H1 (cell line): Measurements from ENCODE around the gene ARL10. TPM values are rescaled to one million over a fixed set of nuclear protein-coding genes. Genes with fewer than 3 reads are reported as not detected.
A peak's percentile ranks its signal among the peaks of the same experiment; 100 is the strongest.

Source experiments
- ASH2L ChIP-seq: fragments of 200-600, 300-600 bp; sonication (generic); IDR thresholded peaks from one replicate; pipeline ENCODE4 v1.7.1; 2017; ENCODE audit warnings: low read length
- ATF3 ChIP-seq: IDR thresholded peaks from 2 replicates; pipeline ENCODE4 v1.6.1; 2011; ENCODE audit warnings: low read depth, mild to moderate bottlenecking, low read length; ENCODE audit not compliant: insufficient read depth
- BCL11A ChIP-seq, 2 experiments: IDR thresholded peaks; one replicate each; pipeline ENCODE4 v1.6.1; 2011; ENCODE audit warnings: low read depth in 2 of 2, low read length in 2 of 2, mild to moderate bottlenecking in 2 of 2
- CBX5 ChIP-seq: fragments of 300-800, 300-1000 bp; sonication (generic); IDR thresholded peaks from 2 replicates; pipeline ENCODE4 v1.7.1; 2016; ENCODE audit warnings: antibody characterized with exemption, low read length, low read depth
- CHD1 ChIP-seq: IDR thresholded peaks from 2 replicates; pipeline ENCODE4 v1.6.1; 2012; ENCODE audit warnings: low read depth, low read length, improper control_type of control experiment
- CTBP2 ChIP-seq: IDR thresholded peaks from 2 replicates; pipeline ENCODE4 v1.7.0; 2011; ENCODE audit warnings: borderline replicate concordance, mild to moderate bottlenecking, moderate library complexity, mixed read lengths, low read length; ENCODE audit not compliant: insufficient read depth, insufficient read length
- CTCF ChIP-seq, 3 experiments: IDR thresholded peaks; 1 replicate in 2 of 3; 2 replicates in 1 of 3; pipeline versions ENCODE4 v1.5.1 to v1.6.1; 2011; ENCODE audit warnings: low read length in 3 of 3, mild to moderate bottlenecking in 3 of 3, inconsistent platforms in 2 of 3, low read depth in 1 of 3, moderate library complexity in 1 of 3; ENCODE audit not compliant: insufficient read depth in 1 of 3; ENCODE audit errors: control extremely low read depth in 1 of 3
- GTF2F1 ChIP-seq: IDR thresholded peaks from 2 replicates; pipeline ENCODE4 v1.6.1; 2012; ENCODE audit warnings: low read depth, low read length, improper control_type of control experiment, borderline replicate concordance
- HDAC2 ChIP-seq, 2 experiments: fragments of 300-600 bp in 1 of 2; sonication (generic) in 1 of 2; IDR thresholded peaks; 2 replicates each; pipeline ENCODE4 v1.6.1; 2011 to 2012; ENCODE audit warnings: low read depth in 2 of 2, low read length in 2 of 2, mild to moderate bottlenecking in 2 of 2, moderate library complexity in 2 of 2, borderline replicate concordance in 1 of 2, inconsistent platforms in 1 of 2
- HDAC6 ChIP-seq: IDR thresholded peaks from one replicate; pipeline ENCODE4 v1.7.1; 2012; ENCODE audit warnings: low read depth, mild to moderate bottlenecking, inconsistent platforms, low read length, moderate library complexity
- KDM5A ChIP-seq: fragments of 200-600 bp; IDR thresholded peaks from 2 replicates; pipeline ENCODE4 v1.7.1; 2012; ENCODE audit warnings: mild to moderate bottlenecking, low read length, inconsistent platforms, mixed read lengths
- RBBP5 ChIP-seq: IDR thresholded peaks from 2 replicates; pipeline ENCODE4 v1.7.1; 2012; ENCODE audit warnings: low read depth, mild to moderate bottlenecking, inconsistent platforms, low read length, moderate library complexity, borderline replicate concordance
- RFX5 ChIP-seq: IDR thresholded peaks from 2 replicates; pipeline ENCODE4 v1.6.1; 2011; ENCODE audit warnings: low read depth, low read length, improper control_type of control experiment, borderline replicate concordance
- SAP30 ChIP-seq: fragments of 300-600 bp; sonication (generic); IDR thresholded peaks from 2 replicates; pipeline ENCODE4 v1.7.1; 2012; ENCODE audit warnings: low read length, moderate library complexity, mild to moderate bottlenecking, inconsistent platforms; ENCODE audit not compliant: insufficient read depth, insufficient replicate concordance
- SIRT6 ChIP-seq: IDR thresholded peaks from one replicate; pipeline ENCODE4 v1.7.1; 2012; ENCODE audit warnings: low read length, inconsistent platforms
- SIX5 ChIP-seq: IDR thresholded peaks from 2 replicates; pipeline ENCODE4 v1.6.1; 2011; ENCODE audit warnings: mild to moderate bottlenecking, low read depth, low read length
- SUZ12 ChIP-seq: fragments of 200-600 bp; sonication (generic); IDR thresholded peaks from 2 replicates; pipeline ENCODE4 v1.6.1; 2012; ENCODE audit warnings: mild to moderate bottlenecking, inconsistent platforms, low read length, moderate library complexity, mixed read lengths
- TAF1 ChIP-seq: IDR thresholded peaks from 2 replicates; pipeline ENCODE4 v1.6.1; 2011; ENCODE audit warnings: mild to moderate bottlenecking, low read depth, low read length
- TCF12 ChIP-seq: IDR thresholded peaks from 2 replicates; pipeline ENCODE4 v1.6.1; 2011; ENCODE audit warnings: low read depth, mild to moderate bottlenecking, low read length
- TEAD4 ChIP-seq: IDR thresholded peaks from 2 replicates; pipeline ENCODE4 v1.6.1; 2012; ENCODE audit warnings: low read depth, low read length, inconsistent platforms, mixed read lengths
- polyA plus RNA-seq, 7 experiments: library from polyadenylated mRNA; depleted of rRNA in 3 of 7; stranded (reverse) in 5 of 7; unstranded in 2 of 7; fragments of >200 nt in 5 of 7; fragments of 200-250 nt in 2 of 7; gene quantifications; 1 replicate in 5 of 7; 2 replicates in 1 of 7; 4 replicates in 1 of 7; pipeline versions ENCODE4 v1.2.1 to v1.2.3, GENCODE V29; 2011 to 2013; ENCODE audit warnings: missing spikeins in 2 of 7, mixed read lengths in 2 of 7
- total RNA-seq: library from RNA; stranded (reverse); fragmentation: NEBNext Ultra II Directional; extraction: Animal tissue kit (Norgen Biotek cat#: 25700); gene quantifications from 2 replicates; pipeline ENCODE4 v1.2.1, GENCODE V29; 2021

The ARL10 gene
- total and polyA plus RNA-seq, 2 of the 8 experiments (the other 6 are each of a cell fraction or from before 2014, with no cell fraction given) = 3.1 to 7.4 TPM

GRCh38 chr5:176361437-176362232, 3.7 kb upstream of the ARL10 start, which contains the start of gene KIAA1191 (continued):
- 0 out of 2 replicates have a peak, but pooled peaks have one; percentile 2 for TF ChIP-seq TCF12
- no peak for TF ChIP-seq TEAD4
- peak; percentile 96 for TF ChIP-seq ASH2L
- peak; percentile 50; the same call in 1 of the 2 replicates for TF ChIP-seq SIX5
- TF ChIP-seq BCL11A (IDR thresholded peaks at IDR 0.05; ENCODE audit: low read depth in 2 of 2, low read length in 2 of 2) = no peak
- peak; percentile 51; the same call in 1 of the 2 replicates for TF ChIP-seq GTF2F1
- no peak for TF ChIP-seq CHD1
- TF ChIP-seq HDAC6 = no peak
- TF ChIP-seq TAF1 = peak; percentile 87
- peak; percentile 92; the same call in 1 of the 2 replicates for TF ChIP-seq RBBP5
- no peak for TF ChIP-seq SAP30
- TF ChIP-seq RFX5 = no peak
- TF ChIP-seq ATF3 = no peak
- TF ChIP-seq CTBP2 = no peak
- no peak for TF ChIP-seq KDM5A
- peak in 1 of 3 experiments; percentile 5; a peak in 2 of 4 replicates for TF ChIP-seq CTCF (IDR thresholded peaks at IDR 0.05; ENCODE audit: control extremely low read depth in 1 of 3, insufficient read depth in 1 of 3, low read depth in 1 of 3, low read length in 3 of 3)
- TF ChIP-seq SIRT6 = no peak
- TF ChIP-seq SUZ12 = peak; percentile 52; the same call in 1 of the 2 replicates
- TF ChIP-seq CBX5 = no peak
- 0 out of 4 replicates have a peak, but pooled peaks of 1 of the 2 experiments have one; percentile 61 for TF ChIP-seq HDAC2 (IDR thresholded peaks at IDR 0.05; ENCODE audit: borderline replicate concordance in 1 of 2, low read depth in 2 of 2, low read length in 2 of 2)
